GM18526 (cell line): ENCODE measurements around the gene MOB3C.

ENCODE experiments used
- POLR2A ChIP-seq: IDR thresholded peaks from 3 replicates; pipeline ENCODE4 v1.6.1; 2011; ENCODE audit not compliant: insufficient read length; ENCODE audit errors: extremely low read depth

The MOB3C gene

DNA sequence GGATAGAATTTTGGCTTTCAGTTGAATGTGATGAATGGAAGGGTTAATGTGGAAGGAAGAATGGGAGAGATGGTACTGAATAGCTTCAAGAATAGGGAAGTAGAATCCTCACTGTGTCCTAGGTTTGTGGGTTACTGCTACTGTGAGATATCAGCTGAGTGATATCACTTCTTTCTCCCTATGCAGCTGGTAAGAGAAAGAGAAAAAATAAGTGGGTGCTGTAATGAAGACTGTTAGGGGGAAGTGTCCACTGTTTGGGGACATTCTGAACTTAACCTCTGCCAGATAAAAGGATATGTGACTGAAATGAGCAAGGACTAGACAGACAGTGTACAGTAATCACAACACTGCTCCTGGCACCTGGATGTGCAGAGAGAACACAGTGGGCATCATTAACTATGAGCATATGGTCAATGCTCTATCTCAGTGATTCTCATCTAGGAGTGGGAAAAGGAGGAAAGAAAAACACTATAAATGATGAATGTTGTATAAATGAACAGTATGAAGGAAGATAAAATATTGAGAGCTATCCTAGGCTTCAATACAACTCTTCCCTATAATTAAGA lies 25.6 kb upstream of the MOB3C start:
- no peak for TF ChIP-seq POLR2A

GRCh38 chr1:46639547-46639946 lies 22.9 kb upstream of the MOB3C start:
- TF ChIP-seq POLR2A, result no peak

GRCh38 chr1:46638921-46639320 lies 22.3 kb upstream of the MOB3C start:
- no peak for TF ChIP-seq POLR2A

- TF ChIP-seq POLR2A, result no peak
Observed at GRCh38 chr1:46637444-46638083, 21.0 kb upstream of the MOB3C start.

GRCh38 chr1:46635205-46635604 lies 18.6 kb upstream of the MOB3C start:
- TF ChIP-seq POLR2A, result no peak

- no peak for TF ChIP-seq POLR2A
Observed at GRCh38 chr1:46630719-46631118, 14.1 kb upstream of the MOB3C start.

DNA sequence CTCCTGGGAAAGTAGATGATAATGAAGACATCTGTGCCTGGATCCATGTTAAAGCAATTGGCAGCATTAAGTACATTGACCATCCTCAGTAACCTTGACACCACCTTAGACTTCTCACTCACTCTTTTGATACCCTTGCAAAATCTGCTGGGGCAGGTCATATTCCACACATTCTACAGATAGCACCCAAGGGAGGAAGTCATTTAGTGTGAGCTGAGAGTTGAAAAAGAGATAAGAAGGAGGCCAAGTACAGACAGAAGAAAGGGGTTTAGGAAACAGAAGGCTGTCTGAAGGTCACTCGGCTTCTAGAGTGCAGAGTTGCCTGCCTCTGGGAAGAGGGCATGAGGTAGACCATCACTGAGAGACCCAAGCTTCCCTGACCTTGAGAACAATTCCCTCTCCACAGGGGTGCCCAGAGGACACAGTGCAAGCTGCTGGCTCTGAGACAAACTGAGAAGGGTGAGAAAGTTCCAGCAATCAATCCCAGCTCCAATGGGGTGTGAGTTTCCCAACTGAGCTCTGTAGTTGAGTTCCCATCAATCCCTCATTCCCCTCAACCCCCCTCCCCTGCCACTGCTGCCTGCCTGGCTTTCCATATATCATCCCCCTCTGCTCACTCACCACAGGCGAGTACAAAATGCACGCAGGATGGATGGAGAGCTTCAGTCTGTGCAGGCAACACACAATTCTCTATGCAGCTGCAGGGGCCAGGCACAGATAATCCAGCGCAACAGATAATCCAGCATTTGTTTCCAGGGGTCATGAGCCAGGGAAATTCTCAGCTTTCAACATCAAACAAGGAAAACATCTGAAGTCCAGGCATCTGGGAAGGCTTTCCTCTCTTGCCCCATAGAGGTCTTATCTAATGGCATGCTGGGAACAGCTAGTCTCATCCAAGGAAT lies 7.4 kb upstream of the MOB3C start:
- no peak for TF ChIP-seq POLR2A

DNA sequence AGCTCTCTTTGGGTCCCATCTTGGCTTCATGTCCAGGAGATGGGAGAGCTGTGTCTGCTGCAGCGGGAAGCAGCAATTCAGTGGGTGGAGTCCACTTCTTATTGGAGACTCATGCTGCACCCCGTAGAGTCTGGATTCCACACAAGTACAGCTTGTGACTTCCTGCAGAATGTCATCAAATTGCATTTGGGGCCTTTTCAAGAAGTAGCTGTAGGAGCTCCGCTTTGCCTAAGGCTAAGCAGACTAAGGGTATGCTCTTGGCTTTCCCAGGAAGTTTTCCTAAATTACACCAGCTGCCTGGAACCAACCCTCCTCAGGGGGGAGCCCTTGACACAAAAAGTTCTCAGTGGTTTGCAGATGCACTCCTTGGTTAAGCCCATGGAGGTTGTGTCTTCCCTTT lies 5.7 kb upstream of the MOB3C start:
- TF ChIP-seq POLR2A, result no peak

DNA sequence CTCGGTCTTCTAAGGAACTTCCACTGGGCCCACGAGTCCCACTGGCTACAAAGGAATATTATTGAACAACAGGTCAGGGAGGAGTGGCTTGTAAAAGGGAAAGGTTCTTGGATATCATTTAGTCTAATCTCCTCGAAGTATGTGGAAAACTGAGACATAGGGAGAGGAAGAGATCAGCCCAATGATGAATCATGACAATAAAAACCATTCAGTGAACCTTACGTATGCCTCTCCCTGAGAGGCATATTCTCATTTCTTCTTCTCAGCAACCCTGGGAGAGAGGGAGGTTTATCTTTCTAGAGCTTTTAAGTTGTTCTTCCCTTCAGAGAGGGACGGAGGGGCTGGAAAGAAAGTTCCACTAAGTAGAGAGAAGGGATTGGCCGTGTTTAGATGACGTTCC lies 5.3 kb upstream of the MOB3C start:
- no peak for TF ChIP-seq POLR2A

GRCh38 chr1:46619656-46620258 lies 3.1 kb upstream of the MOB3C start:
- TF ChIP-seq POLR2A, result no peak

DNA sequence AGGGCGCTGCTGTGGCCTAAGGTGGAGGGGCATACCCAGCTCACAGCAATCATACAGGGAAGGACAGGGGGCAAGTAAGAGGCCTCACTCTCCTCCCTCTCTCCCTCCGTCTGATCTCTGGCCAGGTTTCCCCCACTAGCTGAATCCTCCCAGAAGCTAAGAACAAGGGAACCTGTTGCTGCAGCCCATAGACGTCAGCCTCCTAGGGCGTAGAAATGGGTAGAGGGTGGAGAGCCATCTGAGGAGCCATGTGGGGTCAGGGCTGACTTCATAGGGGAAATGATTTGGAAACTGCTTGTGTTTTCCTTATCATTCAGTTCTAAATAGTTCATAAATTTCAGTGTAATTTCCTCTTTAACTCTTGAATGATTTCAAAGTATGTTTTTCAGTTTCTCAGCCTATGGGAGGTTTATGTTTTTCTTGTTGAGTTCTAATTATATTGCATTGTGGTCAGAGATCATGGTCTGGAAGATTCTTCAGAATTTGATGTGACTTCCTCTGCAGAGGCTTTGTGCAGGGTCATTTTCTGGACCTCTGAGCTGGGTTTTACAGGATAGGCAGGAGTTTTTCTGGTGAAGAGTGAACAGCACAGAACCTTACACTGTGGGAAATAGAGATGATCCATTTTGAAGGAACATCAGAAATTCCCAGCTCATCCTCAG lies 2.3 kb upstream of the MOB3C start:
- TF ChIP-seq POLR2A, result no peak

DNA sequence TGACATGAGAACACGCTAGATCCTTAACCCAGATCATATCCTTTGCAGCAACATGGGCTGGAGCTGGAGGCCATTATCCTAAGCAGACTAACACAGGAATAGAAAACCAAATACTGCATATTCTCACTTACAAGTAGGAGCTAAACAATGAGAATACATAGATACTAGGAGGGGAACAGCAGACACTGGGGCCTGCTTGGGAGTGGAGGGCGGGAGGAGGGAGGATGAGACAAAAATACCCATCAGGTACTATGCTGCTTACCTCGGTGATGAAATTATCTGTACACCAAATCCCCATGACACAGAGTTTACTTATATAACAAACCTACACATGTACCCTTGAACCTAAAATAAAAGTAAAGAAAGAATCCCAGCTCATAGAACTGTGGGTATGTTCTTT lies 1.2 kb upstream of the MOB3C start:
- no peak for TF ChIP-seq POLR2A

DNA sequence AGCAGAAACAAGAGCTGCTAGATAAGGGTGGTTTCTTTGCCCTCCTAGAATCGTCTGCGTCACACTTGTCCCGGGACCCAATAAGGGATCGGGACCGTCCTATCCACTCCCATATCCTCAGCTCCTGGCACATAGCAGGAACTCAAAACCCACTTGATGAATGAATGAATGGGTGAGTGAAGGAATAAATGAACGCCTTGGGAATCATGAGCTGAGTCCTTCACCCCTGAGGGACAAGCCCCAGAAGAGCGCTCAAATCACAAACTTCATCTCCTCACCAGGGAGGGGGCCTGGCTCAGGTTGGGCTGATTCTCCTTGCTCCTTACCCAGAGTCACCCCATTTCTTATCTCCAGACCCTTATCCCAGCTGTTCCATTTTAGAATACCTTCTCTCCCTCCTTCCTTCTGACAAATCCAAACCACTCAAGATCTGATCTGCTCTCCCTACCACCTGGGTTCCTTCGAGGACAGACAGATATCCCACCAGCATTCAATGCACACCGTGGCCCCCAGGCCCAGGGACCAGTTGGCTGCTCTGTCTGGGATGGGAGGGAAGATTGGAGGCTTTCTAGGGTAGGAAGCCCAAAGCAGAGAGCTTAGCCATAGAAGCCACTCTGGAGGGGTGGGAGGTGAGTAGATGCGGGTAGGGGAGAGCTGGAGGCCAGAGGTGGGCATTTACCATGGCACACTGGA lies 643 bp upstream of the MOB3C start:
- no peak for TF ChIP-seq POLR2A

- TF ChIP-seq POLR2A, result no peak
Observed at GRCh38 chr1:46615735-46616134, 876 bp downstream of the MOB3C start.

GRCh38 chr1:46615088-46615487 lies 1.5 kb downstream of the MOB3C start:
- TF ChIP-seq POLR2A, result no peak

- no peak for TF ChIP-seq POLR2A
Observed at GRCh38 chr1:46614604-46614984, 2.0 kb downstream of the MOB3C start.
